CD4-positive, alpha-beta T cell treated with Interleukin-10 for 1 hour (primary cell): ENCODE results near the gene CCDC39.
A peak's percentile ranks its signal among the peaks of the same experiment; 100 is the strongest.
"Not testable (repeated sequence)": the region's sequence is repeated elsewhere in the genome, so short reads cannot be mapped to it uniquely, and the experiment has no call there.

ENCODE experiments used
- DNase-seq: peaks from one replicate; pipeline ENCODE4 v3.0.0-alpha.2; 2020

The CCDC39 gene

DNA sequence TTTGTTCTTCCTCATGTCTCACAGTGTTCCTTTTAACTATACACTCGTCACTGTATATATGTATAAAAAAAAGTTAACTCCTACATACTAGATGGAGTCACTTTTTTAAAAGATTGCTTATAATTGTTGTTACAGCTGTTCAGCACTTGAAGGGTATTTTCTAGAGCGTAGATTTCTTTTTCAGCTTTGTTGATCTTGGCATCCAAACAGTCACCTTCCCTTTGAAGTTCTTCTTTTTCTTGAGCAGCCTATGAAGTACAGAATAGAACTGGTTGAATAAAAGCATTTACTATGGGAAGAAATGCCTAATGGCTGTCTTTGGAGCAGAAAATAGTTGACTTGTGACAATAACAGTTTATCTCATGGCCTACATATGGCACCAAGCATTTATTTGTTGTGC, 59.6 kb downstream of the CCDC39 start:
- DNase-seq, result no peak

DNA sequence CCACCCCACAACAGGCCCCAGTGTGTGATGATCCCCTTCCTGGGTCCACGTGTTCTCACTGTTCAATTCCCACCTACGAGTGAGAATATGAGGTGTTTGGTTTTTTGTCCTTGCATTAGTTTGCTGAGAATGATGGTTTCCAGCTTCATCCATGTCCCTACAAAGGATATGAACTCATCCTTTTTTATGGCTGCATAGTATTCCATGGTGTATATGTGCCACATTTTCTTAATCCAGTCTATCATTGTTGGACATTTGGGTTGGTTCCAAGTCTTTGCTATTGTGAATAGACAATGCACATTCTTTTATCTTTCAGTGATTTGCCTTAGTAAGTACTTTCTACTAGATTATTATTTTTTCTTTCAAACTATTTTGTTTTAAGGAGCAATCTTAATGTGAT, 60.7 kb downstream of the CCDC39 start:
- DNase-seq, result not testable (repeated sequence)

DNA sequence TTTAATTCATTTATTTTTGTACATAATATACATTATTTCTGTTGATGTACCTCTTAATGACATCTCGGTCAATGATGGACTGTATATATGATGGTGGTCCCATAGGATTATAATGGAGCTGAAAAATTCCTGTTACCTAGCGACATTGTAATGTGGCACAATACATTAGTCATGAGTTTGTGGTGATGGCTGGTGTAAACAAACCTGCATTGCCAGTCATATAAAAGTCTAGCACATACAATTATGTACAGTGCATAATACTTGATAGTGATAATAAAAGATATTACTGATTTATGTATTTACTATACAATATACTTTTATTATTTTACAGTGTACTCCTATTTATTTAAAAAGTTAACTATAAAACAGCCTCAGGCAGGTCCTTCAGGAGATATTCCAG, 62.2 kb downstream of the CCDC39 start:
- no peak for DNase-seq

DNA sequence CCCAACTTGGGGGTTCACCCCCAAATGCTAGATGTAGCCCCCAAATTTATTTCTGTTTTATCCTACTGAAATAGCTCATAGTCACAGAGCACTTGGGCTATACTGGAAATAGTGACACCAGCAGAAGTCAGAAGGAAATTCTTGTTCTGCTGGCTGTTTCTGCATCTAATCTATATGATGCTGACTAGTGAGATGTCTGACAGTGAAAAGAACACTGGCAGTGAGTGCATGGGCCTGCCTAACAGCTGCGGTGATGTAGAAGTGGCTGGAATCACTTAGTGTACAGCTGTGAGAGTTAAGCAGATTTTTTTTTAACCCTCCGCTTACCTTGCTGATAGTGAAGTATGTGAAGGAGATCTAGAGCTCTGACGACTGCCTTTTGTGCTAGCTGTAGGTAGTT, 63.3 kb downstream of the CCDC39 start:
- no peak for DNase-seq

DNA sequence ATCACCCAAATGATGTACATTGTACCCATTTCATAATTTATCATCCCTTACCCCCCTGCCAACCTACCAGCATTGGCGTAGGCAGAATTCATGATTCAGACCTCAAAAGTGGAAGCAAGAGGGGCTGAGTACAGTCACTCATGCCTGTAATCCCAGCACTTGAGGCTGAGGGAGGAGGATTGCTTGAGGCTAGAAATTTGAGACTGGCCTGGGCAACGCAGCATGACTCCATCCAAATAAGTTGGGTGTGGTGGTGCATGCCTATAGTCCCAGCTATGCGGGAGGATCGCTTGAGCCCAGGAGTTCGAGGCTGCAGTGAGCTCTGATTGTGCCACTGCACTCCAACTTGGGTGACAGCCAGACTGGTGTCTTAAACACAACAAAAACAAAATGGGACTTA, 66.9 kb downstream of the CCDC39 start:
- no peak for DNase-seq

DNA sequence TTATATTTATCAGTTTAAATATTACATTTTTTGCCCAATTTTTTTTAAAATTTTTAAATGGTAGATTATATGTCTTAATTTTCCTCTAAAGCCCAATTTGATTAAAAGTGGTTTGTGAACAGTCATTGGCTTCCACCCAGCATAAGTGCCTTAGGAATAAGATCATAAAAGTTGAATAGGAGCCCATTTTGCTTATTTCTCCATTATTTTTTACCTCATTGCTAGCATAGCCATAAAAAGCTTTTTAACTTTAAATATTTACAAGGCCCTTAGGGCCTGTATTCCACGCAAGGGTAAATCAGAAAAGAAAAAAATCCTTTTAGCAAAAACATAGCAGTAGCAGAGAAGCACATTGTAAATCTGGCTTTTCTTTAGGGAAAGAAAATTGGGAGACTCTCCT, 68.3 kb downstream of the CCDC39 start:
- no peak for DNase-seq

DNA sequence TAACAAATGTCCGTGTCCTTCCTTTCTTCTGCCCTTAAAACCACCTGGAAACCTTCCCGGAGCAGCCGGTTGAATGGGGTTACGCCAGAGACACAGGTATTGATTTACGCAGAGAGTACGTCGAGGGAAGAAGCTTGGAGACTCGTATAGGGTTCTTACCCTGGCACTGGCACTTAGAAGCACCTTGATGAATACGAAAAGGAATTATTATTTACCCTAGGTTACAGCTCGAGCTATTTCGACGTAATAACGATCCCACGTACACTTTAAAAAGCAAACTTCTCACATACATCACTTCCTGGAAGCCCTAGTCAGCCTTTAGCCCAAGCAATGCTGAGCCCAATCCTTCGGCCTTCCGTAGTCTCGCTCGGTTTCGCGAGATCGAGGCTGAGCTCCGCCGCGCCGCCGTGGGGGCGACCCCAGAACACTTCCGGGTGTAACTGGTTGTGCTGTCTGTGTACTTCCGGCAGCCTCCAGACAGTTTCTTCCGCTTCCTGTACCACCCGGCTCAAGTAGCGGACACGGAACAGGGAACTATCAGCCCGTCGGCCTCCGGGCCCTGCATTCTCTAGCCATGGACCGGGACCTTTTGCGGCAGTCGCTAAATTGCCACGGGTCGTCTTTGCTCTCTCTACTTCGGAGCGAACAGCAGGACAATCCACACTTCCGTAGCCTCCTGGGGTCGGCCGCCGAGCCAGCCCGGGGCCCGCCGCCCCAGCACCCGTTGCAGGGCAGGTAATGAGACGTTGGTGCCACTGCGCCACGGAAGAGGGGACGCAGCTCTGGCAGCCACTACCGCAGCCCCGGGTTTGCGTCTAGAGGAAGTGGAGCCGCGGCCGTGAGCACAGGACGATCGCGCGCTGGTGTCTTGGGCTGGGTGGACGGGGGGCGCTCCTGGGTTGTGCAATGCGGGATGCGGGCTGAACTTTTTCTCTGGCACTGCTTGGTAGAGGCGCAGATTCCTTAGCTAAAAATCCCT, 77.3 kb downstream of the CCDC39 start, which contains the start of gene TTC14:
Gene TTC14, plus strand, starts transcription at position 476 of the 979 bp plus-strand sequence. Its CDS starts 99 bp downstream, at position 575.
- peak; percentile 96 for DNase-seq

DNA sequence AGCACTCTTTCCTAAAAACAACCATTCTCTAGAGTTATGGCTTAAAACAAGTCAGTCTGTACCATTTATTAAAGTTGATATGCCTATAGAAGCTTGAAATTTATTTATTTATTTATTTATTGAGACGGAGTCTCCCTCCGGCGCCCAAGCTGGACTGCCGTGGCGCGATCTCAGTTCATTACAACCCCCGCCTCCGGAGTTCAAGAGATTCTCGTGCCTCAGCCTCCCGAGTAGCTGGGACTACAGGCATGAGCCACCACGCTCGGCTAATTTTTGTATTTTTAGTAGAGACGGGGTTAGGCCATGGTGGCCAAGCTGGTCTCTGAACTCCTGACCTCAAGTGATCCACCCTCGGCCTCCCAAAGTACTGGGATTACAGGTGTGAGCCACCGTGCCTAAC, 78.8 kb downstream of the CCDC39 start:
- DNase-seq, result no peak

DNA sequence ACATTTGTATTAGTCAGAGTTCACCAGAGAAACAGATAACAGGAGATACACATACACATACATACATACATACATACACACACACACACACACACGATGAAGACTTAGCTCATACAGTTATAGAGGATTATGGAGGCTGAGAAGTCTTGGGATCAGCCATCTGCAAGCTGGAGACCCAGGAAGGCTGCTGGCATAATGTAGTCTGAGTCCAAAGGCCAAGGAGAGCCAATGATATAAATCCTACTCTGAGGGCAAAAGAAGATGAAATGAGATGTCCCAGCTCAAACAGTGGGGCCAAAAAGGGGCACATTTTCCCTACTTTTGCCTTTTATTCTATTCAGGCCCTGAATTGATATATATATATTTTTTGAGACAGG, 83.7 kb downstream of the CCDC39 start:
- DNase-seq, result no peak

DNA sequence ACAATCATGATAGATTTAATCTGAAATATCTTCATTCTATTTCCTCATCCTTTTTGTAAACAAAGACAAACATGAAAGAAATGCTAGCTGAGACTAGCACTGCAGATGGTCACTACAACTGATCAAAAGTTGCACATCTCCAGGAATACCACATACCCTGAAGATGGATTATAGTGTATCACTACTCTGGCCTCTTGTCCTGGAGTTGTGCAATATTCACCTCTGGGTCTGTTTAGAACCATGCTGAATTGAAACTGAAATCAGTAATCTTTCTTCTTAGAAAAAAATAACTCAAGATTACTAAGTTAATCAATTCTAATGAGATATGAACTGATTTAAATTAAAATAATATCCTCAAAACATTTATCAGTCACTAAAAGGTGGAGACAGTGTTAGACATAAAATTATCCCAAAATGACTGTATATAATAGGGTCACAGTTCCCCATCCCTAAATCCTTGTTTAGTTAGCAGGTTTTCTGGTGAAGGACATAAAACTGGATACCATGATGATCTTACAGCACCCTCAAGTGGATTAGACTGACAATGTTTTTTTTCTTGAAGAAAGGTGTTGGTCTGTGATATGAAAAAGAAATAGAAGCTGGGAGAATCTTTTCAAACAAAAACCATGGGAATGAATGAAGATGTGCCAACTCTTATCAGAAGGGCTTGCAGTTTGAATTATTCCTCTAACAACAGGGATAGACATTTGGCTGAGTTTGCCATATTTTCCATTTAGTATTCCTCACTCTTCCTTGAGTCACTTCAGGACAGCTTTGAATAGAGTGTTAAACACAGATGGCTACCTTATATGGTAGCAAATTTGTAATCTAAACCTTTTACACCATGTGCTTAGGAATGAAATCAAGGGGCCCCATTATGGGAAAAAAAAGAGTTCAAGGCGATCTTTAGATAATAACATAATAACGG, 84.4 kb downstream of the CCDC39 start:
- DNase-seq, result no peak

DNA sequence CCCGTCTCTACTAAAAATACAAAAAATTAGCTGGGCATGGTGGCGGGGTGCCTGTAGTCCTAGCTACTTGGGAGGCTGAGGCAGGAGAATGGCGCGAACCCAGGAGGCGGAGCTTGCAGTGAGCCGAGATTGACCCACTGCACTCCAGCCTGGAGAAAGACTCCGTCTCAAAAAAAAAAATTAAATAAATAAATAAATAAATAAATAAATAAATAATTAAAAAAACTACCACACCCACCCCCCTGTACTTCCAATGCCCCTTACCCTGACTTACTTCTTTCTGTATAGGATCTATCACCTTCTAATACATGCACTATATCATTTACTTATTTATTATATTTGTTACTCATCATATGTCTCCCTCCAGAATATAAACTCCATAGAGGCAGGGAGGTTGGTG, 85.7 kb downstream of the CCDC39 start:
- not testable (repeated sequence) for DNase-seq

DNA sequence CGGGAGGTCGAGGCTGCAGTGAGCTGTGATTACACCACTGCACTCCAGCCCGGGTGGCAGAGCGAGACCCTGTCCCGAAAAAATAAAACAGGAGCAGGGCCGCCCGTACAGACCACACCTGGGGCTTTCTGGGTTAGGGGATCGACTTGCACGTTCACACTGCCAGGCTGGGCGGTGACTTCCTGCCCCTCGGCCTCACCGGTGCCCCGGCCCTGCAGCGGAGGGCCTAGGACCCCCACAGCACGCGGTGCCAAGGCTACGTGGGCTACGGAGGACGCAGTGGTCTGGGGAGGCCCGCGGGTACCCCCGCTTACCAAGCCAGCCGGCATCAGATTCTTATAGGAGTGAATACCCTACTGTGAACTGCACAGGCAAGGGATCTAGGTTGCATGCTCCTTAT, 88.9 kb downstream of the CCDC39 start:
- no peak for DNase-seq

DNA sequence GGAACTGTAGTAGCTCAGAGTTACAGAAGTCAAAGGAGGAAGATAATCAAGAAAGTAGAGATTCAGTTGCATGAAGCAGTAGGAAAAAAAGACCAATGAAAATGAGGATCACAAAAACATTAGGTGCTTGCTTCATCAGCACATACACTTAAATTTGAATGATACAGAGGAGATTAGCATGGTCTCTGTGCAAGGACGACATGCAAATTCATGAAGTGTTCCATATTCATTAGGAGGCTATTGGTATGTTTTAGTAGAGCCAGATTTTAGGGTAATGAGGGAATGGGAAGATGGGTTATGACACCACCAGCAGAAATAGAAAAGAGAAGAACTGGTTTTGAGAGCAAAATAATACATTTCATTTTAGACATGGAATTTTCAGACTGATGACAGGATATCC, 98.4 kb downstream of the CCDC39 start:
- DNase-seq, result no peak

DNA sequence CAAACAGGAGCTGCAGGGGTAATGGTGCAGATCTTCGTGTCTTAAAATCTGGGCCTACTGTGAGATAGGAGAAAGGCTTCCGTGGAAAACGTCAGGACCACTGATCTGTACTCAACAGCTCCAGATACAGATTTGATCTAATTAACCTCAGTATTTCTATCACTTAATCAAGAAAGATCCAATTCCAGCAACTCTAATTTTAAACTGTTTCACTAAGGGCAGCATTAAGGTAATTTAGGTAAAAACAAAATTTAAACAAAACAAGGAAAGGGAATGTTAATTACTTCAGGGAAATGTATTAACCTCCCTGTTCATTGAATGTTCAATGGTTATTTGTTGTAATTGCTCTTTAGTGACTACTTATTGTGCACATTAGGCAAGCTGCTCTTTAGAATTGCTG, 103.7 kb downstream of the CCDC39 start:
- DNase-seq, result no peak

DNA sequence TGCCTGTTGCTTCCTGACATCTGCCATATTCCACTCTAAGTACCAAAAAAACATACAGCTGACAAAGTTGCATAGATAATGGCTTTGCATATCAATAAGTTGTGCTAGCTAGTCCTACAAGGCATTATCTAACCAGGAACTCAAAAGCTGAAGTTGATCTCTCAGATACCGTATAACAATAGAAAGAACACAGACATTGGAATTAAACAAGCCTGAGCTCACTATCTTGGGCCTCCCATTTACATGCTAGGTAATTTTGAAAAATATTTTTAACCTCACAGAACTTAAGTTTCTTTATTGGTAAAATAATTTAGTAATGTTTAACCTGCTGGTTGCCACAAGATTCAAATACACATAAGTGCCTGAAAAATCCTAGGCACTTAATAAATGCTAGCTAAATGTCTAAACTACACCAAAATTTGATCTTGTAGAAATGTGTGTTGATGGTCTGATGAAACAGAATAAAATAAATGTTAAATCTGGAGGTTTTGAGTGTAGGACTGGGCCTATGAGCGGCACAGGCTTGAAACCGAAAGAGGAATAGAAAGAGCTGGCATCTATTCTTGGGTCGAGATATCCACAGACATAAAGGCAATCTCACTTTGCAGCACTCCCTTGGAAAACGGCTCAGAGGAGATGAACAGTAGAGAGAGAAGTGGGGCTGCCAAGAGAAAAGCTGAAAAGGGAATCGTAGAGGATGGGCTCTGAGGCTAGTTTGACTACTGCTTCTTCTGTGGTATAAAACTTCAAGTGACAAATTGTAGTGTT, 107.3 kb downstream of the CCDC39 start:
- DNase-seq, result no peak

DNA sequence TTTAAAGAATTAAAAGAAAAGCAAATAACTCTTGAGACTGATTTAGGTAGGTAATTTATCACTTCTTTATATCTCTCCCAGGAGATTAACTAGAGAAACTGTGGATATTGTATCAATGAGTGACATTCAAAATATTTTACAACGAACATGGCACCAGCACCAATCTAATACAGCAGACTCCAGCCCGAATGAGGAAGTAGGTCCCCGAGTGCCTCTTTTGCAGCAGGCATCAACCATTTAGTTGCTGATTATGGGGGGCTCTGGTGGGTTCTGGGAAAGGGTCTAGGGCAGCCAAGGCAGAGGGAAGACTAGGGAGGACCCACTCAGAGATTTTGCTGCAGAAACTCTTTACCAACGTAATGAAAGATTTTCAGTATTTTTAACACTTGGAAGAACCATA, 109.1 kb downstream of the CCDC39 start:
- no peak for DNase-seq

DNA sequence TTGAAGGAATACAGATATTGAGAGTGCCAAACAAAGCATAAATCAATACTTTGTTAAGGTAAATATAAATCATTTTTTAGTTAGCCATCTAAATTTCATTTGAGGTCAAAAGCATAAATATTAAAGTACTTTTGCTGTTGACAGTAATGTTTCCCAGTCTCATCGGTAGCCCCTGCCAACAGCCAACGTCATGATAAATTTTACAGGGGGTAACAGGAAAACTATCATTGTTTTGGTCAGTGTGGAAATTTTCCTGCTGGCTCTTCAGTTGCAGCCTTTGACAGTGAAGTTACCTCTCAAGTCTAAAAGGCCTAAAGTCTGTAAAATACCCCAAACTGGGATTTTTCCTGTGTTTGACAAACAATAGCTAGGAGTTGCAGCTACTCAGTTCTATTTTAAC, 114.6 kb downstream of the CCDC39 start:
- DNase-seq, result no peak
